C4-2B (cell line): ENCODE data around the gene MAP3K20.

Experiments
- H3K27ac ChIP-seq: fragments of 450-650 bp; 2 replicates; pipeline ENCODE4 v1.5.1; 2017
- CTCF ChIP-seq: fragments of 450-650 bp; conservative IDR thresholded peaks from 2 replicates; pipeline ENCODE4 v1.5.1; 2017; ENCODE audit warnings: mild to moderate bottlenecking
- ZFX ChIP-seq: fragments of 450-650 bp; IDR thresholded peaks from 2 replicates; pipeline ENCODE4 v1.6.1; 2017

Gene MAP3K20

GRCh38 chr2:173138962-173139361 is 63.3 kb downstream of the MAP3K20 start:
- TF ChIP-seq ZFX: no peak
- no peak for TF ChIP-seq CTCF
- H3K27ac ChIP-seq: no peak overlapping the region

- no peak overlapping the region for H3K27ac ChIP-seq
- TF ChIP-seq CTCF: no peak
- TF ChIP-seq ZFX: no peak
Measured at GRCh38 chr2:173141666-173142065, 66.0 kb downstream of the MAP3K20 start.

- no peak overlapping the region for H3K27ac ChIP-seq
- TF ChIP-seq ZFX: no peak
- TF ChIP-seq CTCF: no peak
Measured at GRCh38 chr2:173145454-173145853, 69.8 kb downstream of the MAP3K20 start.

GRCh38 chr2:173146590-173146989 is 70.9 kb downstream of the MAP3K20 start:
- no peak overlapping the region for H3K27ac ChIP-seq
- no peak for TF ChIP-seq ZFX
- TF ChIP-seq CTCF: no peak

GRCh38 chr2:173148520-173148919 is 72.9 kb downstream of the MAP3K20 start:
- no peak overlapping the region for H3K27ac ChIP-seq
- TF ChIP-seq CTCF (no peak), ZFX (no peak)

- no peak overlapping the region for H3K27ac ChIP-seq
- TF ChIP-seq CTCF (no peak), ZFX (no peak)
Measured at GRCh38 chr2:173149491-173149890, 73.8 kb downstream of the MAP3K20 start.

- TF ChIP-seq CTCF (no peak), ZFX (no peak)
- no peak overlapping the region for H3K27ac ChIP-seq
Measured at GRCh38 chr2:173150087-173150486, 74.4 kb downstream of the MAP3K20 start.
